MM.1S (cell line): ENCODE results near the gene BMERB1.

Experiments used
- DNase-seq: peaks from one replicate; pipeline ENCODE4 v3.0.0-alpha.2; 2015
- H2AFZ ChIP-seq: fragments of 300-600 bp; sonication (generic); 2 replicates; pipeline ENCODE4 v1.6.0; 2016; ENCODE audit warnings: antibody characterized with exemption, low read length
- H3F3A ChIP-seq: fragments of 300-600 bp; sonication (generic); 2 replicates; pipeline ENCODE4 v1.6.1; 2016; ENCODE audit warnings: mild to moderate bottlenecking, antibody characterized with exemption, low read length, moderate library complexity, mixed read lengths; ENCODE audit not compliant: insufficient read depth
- H3K27ac ChIP-seq: fragments of 300-600 bp; sonication (generic); 2 replicates; pipeline ENCODE4 v1.5.1; 2016; ENCODE audit warnings: mild to moderate bottlenecking, low read length
- H3K27me3 ChIP-seq: fragments of 300-600 bp; sonication (generic); replicated peaks from 2 replicates; pipeline ENCODE4 v1.6.0; 2016; ENCODE audit warnings: low read length; ENCODE audit not compliant: insufficient read depth
- H3K36me3 ChIP-seq: fragments of 300-600 bp; sonication (generic); replicated peaks from 2 replicates; pipeline ENCODE4 v1.6.1; 2016; ENCODE audit warnings: mild to moderate bottlenecking, low read length, mixed read lengths; ENCODE audit not compliant: insufficient read depth
- H3K4me1 ChIP-seq: fragments of 300-600 bp; sonication (generic); 2 replicates; pipeline ENCODE4 v1.6.1; 2016; ENCODE audit warnings: low read length, mixed read lengths
- H3K4me2 ChIP-seq: fragments of 300-600 bp; sonication (generic); 2 replicates; pipeline ENCODE4 v1.6.0; 2016; ENCODE audit warnings: low read depth, low read length
- H3K4me3 ChIP-seq: fragments of 300-600 bp; sonication (generic); 2 replicates; pipeline ENCODE4 v1.5.1; 2016; ENCODE audit warnings: low read length, mixed read lengths
- H3K79me2 ChIP-seq: fragments of 300-600 bp; sonication (generic); 2 replicates; pipeline ENCODE4 v1.6.1; 2016; ENCODE audit warnings: mixed run types, low read length, mixed read lengths
- H3K9ac ChIP-seq: fragments of 300-600 bp; sonication (generic); 2 replicates; pipeline ENCODE4 v1.6.1; 2016; ENCODE audit warnings: low read length, mixed read lengths
- H3K9me2 ChIP-seq: fragments of 300-600 bp; sonication (generic); replicated peaks from 2 replicates; pipeline ENCODE4 v1.6.1; 2016; ENCODE audit warnings: mild to moderate bottlenecking, low read length, mixed read lengths; ENCODE audit not compliant: insufficient read depth
- H3K9me3 ChIP-seq: fragments of 300-600 bp; sonication (generic); replicated peaks from 2 replicates; pipeline ENCODE4 v1.6.1; 2016; ENCODE audit warnings: mild to moderate bottlenecking, low read length, mixed read lengths; ENCODE audit not compliant: insufficient read depth
- H4K20me1 ChIP-seq: fragments of 300-600 bp; sonication (generic); 2 replicates; pipeline ENCODE4 v1.6.1; 2016; ENCODE audit warnings: mild to moderate bottlenecking, low read length, moderate library complexity, mixed read lengths; ENCODE audit not compliant: insufficient read depth
- EZH2 ChIP-seq: fragments of 300-600 bp; sonication (generic); optimal IDR thresholded peaks from 2 replicates; pipeline ENCODE3; 2017; ENCODE audit warnings: low read depth, mild to moderate bottlenecking, antibody characterized with exemption, low read length, mixed read lengths
- EZH2phosphoT487 ChIP-seq: fragments of 300-600 bp; sonication (generic); IDR thresholded peaks from 2 replicates; pipeline ENCODE4 v1.6.1; 2018; ENCODE audit warnings: antibody characterized with exemption, low read length
- TF ChIP-seq, protein P1 (sequence below): fragments of 300-600 bp; sonication (generic); IDR thresholded peaks from 2 replicates; pipeline ENCODE4 v1.5.1; 2016; ENCODE audit warnings: antibody characterized with exemption, low read length, mixed read lengths

BMERB1 gene

DNA sequence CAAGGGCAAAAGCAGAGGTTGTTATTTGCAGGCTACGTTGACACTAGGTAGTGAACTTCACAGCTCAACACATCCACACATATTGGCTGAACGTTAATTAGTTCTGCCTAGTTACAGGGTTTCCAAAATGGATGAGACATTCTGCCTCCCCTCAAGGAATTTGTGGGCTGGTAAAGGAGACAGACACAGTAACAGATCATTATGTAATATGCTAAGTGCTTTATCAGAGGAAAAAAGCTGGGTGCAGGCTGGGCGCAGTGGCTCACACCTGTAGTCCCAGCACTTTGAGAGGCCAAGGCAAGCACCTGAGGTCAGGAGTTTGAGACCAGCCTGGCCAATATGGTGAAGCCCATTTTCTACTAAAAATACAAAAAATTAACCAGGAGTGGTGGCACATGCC lies 26.2 kb downstream of the BMERB1 start:
- H3K9me2 ChIP-seq: no peaks in the 10 kb centered on the region
- DNase-seq: no peak
- H3K4me1 ChIP-seq: no peaks in the 10 kb centered on the region
- no peaks in the 10 kb centered on the region for H3K36me3 ChIP-seq
- H3K9ac ChIP-seq: no peak overlapping the region
- H3K27me3 ChIP-seq: no peaks in the 10 kb centered on the region
- H3K9me3 ChIP-seq: no peaks in the 10 kb centered on the region
- H3K79me2 ChIP-seq: no peaks in the 10 kb centered on the region
- H2AFZ ChIP-seq: no peak overlapping the region
- TF ChIP-seq, protein P1, sequence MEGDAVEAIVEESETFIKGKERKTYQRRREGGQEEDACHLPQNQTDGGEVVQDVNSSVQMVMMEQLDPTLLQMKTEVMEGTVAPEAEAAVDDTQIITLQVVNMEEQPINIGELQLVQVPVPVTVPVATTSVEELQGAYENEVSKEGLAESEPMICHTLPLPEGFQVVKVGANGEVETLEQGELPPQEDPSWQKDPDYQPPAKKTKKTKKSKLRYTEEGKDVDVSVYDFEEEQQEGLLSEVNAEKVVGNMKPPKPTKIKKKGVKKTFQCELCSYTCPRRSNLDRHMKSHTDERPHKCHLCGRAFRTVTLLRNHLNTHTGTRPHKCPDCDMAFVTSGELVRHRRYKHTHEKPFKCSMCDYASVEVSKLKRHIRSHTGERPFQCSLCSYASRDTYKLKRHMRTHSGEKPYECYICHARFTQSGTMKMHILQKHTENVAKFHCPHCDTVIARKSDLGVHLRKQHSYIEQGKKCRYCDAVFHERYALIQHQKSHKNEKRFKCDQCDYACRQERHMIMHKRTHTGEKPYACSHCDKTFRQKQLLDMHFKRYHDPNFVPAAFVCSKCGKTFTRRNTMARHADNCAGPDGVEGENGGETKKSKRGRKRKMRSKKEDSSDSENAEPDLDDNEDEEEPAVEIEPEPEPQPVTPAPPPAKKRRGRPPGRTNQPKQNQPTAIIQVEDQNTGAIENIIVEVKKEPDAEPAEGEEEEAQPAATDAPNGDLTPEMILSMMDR: no peak
- TF ChIP-seq EZH2phosphoT487 (no peak), EZH2 (no peak)
- no peaks in the 10 kb centered on the region for H4K20me1 ChIP-seq
- no peak overlapping the region for H3K27ac ChIP-seq
- H3K4me3 ChIP-seq: no peak overlapping the region
- no peaks in the 10 kb centered on the region for H3F3A ChIP-seq
- no peak overlapping the region for H3K4me2 ChIP-seq

- H3K79me2 ChIP-seq: no peaks in the 10 kb centered on the region
- no peak overlapping the region for H3K4me3 ChIP-seq
- H3K27me3 ChIP-seq: no peaks in the 10 kb centered on the region
Observed at GRCh38 chr16:15461376-15461775, 27.0 kb downstream of the BMERB1 start.

GRCh38 chr16:15464401-15465186 lies 30.2 kb downstream of the BMERB1 start:
- Histone ChIP-seq H3F3A (no peaks in the 10 kb centered on the region), H3K9ac (no peak overlapping the region), H4K20me1 (no peaks in the 10 kb centered on the region), H3K27ac (no peak overlapping the region), H3K9me3 (no peaks in the 10 kb centered on the region), H3K4me3 (no peak overlapping the region), H3K9me2 (no peaks in the 10 kb centered on the region), H3K79me2 (no peaks in the 10 kb centered on the region), H2AFZ (no peak overlapping the region), H3K4me1 (no peaks in the 10 kb centered on the region), H3K4me2 (no peak overlapping the region), H3K27me3 (no peaks in the 10 kb centered on the region), H3K36me3 (no peaks in the 10 kb centered on the region)
- DNase-seq: no peak
- TF ChIP-seq EZH2 (no peak), EZH2phosphoT487 (no peak)
- TF ChIP-seq, protein P1: no peak

More at GRCh38 chr16:15461376-15461775, 27.0 kb downstream of the BMERB1 start:
- Histone ChIP-seq H2AFZ (no peak overlapping the region), H4K20me1 (no peaks in the 10 kb centered on the region), H3K9me2 (no peaks in the 10 kb centered on the region), H3K4me2 (no peak overlapping the region), H3K9ac (no peak overlapping the region), H3K36me3 (no peaks in the 10 kb centered on the region), H3K27ac (no peak overlapping the region), H3K4me1 (no peaks in the 10 kb centered on the region), H3K9me3 (no peaks in the 10 kb centered on the region), H3F3A (no peaks in the 10 kb centered on the region)
- DNase-seq: no peak
- no peak for TF ChIP-seq EZH2phosphoT487
- TF ChIP-seq, protein P1: no peak
- no peak for TF ChIP-seq EZH2
